Stimulated activated CD4-positive, alpha-beta T cell treated with anti-CD3 and anti-CD28 coated beads, Interleukin-4, amount 100 ng/mL, for 4 hours (primary cell): ENCODE data around the gene SPOP.
A peak's percentile ranks its signal among the peaks of the same experiment; 100 is the strongest.
"Not testable (repeated sequence)": the region's sequence is repeated elsewhere in the genome, so short reads cannot be mapped to it uniquely, and the experiment has no call there.

Experiments used
- DNase-seq, 2 experiments: peaks; one replicate each; pipeline ENCODE4 v3.0.0-alpha.2; 2020

Gene SPOP

GRCh38 chr17:49646391-49647255, 31.3 kb downstream of the SPOP start:
- peak; percentile 19 to 33 for DNase-seq

GRCh38 chr17:49646056-49646390, 31.9 kb downstream of the SPOP start:
- not testable (repeated sequence) for DNase-seq

GRCh38 chr17:49645654-49646053, 32.2 kb downstream of the SPOP start:
- no peak for DNase-seq

- DNase-seq: no peak
Observed at GRCh38 chr17:49640556-49640955, 37.3 kb downstream of the SPOP start.

- no peak for DNase-seq
Observed at GRCh38 chr17:49638818-49639217, 39.1 kb downstream of the SPOP start.

GRCh38 chr17:49637739-49638138, 40.2 kb downstream of the SPOP start:
- no peak for DNase-seq

- no peak for DNase-seq
Observed at GRCh38 chr17:49637050-49637449, 40.8 kb downstream of the SPOP start.

GRCh38 chr17:49635121-49635520, 42.8 kb downstream of the SPOP start:
- DNase-seq: no peak

GRCh38 chr17:49634485-49634860, 43.4 kb downstream of the SPOP start:
- DNase-seq: no peak

- DNase-seq: no peak
Observed at GRCh38 chr17:49633762-49634484, 44.0 kb downstream of the SPOP start.

GRCh38 chr17:49633250-49633649, 44.6 kb downstream of the SPOP start:
- no peak for DNase-seq

- DNase-seq: no peak
Observed at GRCh38 chr17:49632201-49632600, 45.7 kb downstream of the SPOP start.

- DNase-seq: no peak
Observed at GRCh38 chr17:49631496-49631895, 46.4 kb downstream of the SPOP start.

- DNase-seq: no peak
Observed at GRCh38 chr17:49630113-49630900, 47.6 kb downstream of the SPOP start.

GRCh38 chr17:49629447-49629846, 48.5 kb downstream of the SPOP start:
- no peak for DNase-seq

- no peak for DNase-seq
Observed at GRCh38 chr17:49624896-49625295, 53.0 kb downstream of the SPOP start.

GRCh38 chr17:49621946-49622529, 55.9 kb downstream of the SPOP start:
- no peak for DNase-seq

GRCh38 chr17:49621420-49621819, 56.5 kb downstream of the SPOP start:
- no peak for DNase-seq

- no peak for DNase-seq
Observed at GRCh38 chr17:49618028-49618611, 59.8 kb downstream of the SPOP start.

- DNase-seq: no peak
Observed at GRCh38 chr17:49616601-49617131, 61.2 kb downstream of the SPOP start.

- no peak for DNase-seq
Observed at GRCh38 chr17:49616086-49616485, 61.8 kb downstream of the SPOP start.

GRCh38 chr17:49613182-49613800, 64.6 kb downstream of the SPOP start:
- no peak for DNase-seq
